Upper lobe of left lung (tissue), 4 donors: ENCODE data around the gene MAP4K1.

ENCODE experiments used
- EP300 ChIP-seq, 4 donors: sonication (generic); formaldehyde crosslinking; IDR thresholded peaks; one replicate each; pipeline ENCODE4 v1.5.1; 2017; ENCODE audit warnings: antibody characterized with exemption in 4 of 4, control low read depth in 2 of 4
- POLR2A ChIP-seq, 4 donors: fragments of 450-650 bp; IDR thresholded peaks; one replicate each; pipeline ENCODE4 v1.5.1; 2016 to 2017; ENCODE audit warnings: antibody characterized with exemption in 4 of 4, mild to moderate bottlenecking in 2 of 4
- POLR2AphosphoS5 ChIP-seq, 2 donors: sonication (generic); formaldehyde crosslinking; IDR thresholded peaks; one replicate each; pipeline ENCODE4 v1.5.1; 2017; ENCODE audit warnings: antibody characterized with exemption in 2 of 2
- TF ChIP-seq, protein P1 (sequence below), 6 experiments: fragments of 450-650 bp in 4 of 6; fragments of 200-600 bp in 2 of 6; sonication (generic) in 2 of 6; IDR thresholded peaks; one replicate each; pipeline ENCODE4 v1.5.1; 2016 to 2019; ENCODE audit warnings: antibody characterized with exemption in 6 of 6

DNA sequence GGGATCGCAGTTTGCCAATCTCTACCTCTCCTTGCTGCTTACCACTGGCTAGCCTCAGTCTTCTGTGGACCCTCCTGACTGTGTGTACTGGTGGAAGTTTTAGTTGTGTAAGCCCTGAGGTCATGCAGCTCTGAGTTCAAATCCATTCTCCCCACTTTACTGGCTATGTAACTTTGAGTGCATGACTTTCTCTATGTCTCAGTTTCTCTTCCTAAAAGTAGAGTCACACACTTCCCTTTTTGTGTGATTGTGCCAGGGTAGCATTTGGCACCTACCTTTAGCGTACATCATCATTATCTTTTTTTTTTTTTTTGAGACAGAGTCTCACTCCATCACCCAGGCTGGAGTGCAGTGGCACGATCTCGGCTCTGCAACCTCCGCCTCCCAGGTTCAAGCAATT is 70.3 kb downstream of the MAP4K1 start:
- TF ChIP-seq EP300 (IDR thresholded peaks at IDR 0.05) (no peak), POLR2AphosphoS5 (IDR thresholded peaks at IDR 0.05) (no peak), POLR2A (IDR thresholded peaks at IDR 0.05) (no peak)
- TF ChIP-seq, protein P1, sequence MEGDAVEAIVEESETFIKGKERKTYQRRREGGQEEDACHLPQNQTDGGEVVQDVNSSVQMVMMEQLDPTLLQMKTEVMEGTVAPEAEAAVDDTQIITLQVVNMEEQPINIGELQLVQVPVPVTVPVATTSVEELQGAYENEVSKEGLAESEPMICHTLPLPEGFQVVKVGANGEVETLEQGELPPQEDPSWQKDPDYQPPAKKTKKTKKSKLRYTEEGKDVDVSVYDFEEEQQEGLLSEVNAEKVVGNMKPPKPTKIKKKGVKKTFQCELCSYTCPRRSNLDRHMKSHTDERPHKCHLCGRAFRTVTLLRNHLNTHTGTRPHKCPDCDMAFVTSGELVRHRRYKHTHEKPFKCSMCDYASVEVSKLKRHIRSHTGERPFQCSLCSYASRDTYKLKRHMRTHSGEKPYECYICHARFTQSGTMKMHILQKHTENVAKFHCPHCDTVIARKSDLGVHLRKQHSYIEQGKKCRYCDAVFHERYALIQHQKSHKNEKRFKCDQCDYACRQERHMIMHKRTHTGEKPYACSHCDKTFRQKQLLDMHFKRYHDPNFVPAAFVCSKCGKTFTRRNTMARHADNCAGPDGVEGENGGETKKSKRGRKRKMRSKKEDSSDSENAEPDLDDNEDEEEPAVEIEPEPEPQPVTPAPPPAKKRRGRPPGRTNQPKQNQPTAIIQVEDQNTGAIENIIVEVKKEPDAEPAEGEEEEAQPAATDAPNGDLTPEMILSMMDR (IDR thresholded peaks at IDR 0.05): no peak
